ENCODE results near the gene CD37.
A peak's percentile ranks its signal among the peaks of the same experiment; 100 is the strongest.

The CD37 gene

DNA sequence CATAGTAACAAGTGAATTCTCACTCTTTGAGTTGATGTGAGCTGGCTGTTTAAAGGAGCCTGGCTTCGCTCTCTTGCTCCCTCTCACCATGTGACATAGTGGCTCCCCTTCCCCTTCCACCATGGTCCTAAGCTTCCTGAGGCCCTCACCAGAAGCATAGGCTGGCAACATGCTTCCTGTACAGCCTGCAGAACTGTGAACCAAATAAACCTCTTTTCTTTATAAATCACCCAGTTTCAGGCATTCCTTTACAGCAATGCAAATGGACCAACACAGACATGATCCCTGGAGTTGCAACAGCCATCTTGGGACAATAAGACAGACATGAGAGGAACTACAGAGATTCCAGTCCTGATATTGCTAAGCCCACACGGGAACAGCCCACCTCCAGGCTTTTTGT, 14.4 kb downstream of the CD37 start:
- H3K27me3 Mint-ChIP-seq (ENCODE audit: low read depth) = no peaks in the 10 kb centered on the region
- peaks cover 92% of the 10 kb centered on the region for H3K36me3 Mint-ChIP-seq (ENCODE audit: low read depth)
- H3K4me3 Mint-ChIP-seq = no peak overlapping the region
- H3K9me3 Mint-ChIP-seq = no peaks in the 10 kb centered on the region
- no peak overlapping the region for H3K27ac Mint-ChIP-seq
- TF ChIP-seq, protein P1, sequence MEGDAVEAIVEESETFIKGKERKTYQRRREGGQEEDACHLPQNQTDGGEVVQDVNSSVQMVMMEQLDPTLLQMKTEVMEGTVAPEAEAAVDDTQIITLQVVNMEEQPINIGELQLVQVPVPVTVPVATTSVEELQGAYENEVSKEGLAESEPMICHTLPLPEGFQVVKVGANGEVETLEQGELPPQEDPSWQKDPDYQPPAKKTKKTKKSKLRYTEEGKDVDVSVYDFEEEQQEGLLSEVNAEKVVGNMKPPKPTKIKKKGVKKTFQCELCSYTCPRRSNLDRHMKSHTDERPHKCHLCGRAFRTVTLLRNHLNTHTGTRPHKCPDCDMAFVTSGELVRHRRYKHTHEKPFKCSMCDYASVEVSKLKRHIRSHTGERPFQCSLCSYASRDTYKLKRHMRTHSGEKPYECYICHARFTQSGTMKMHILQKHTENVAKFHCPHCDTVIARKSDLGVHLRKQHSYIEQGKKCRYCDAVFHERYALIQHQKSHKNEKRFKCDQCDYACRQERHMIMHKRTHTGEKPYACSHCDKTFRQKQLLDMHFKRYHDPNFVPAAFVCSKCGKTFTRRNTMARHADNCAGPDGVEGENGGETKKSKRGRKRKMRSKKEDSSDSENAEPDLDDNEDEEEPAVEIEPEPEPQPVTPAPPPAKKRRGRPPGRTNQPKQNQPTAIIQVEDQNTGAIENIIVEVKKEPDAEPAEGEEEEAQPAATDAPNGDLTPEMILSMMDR (IDR thresholded peaks at IDR 0.05; ENCODE audit: unreplicated experiment in 3 of 3) = no peak
- peaks cover 4% of the 10 kb centered on the region for H3K4me1 Mint-ChIP-seq

- TF ChIP-seq, protein P1 (IDR thresholded peaks at IDR 0.05; ENCODE audit: unreplicated experiment in 3 of 3) = no peak
- H3K4me3 Mint-ChIP-seq = peak overlapping the region; percentile 65 to 78 (median 72)
Observed at GRCh38 chr19:49355909-49356353, 20.7 kb downstream of the CD37 start.

DNA sequence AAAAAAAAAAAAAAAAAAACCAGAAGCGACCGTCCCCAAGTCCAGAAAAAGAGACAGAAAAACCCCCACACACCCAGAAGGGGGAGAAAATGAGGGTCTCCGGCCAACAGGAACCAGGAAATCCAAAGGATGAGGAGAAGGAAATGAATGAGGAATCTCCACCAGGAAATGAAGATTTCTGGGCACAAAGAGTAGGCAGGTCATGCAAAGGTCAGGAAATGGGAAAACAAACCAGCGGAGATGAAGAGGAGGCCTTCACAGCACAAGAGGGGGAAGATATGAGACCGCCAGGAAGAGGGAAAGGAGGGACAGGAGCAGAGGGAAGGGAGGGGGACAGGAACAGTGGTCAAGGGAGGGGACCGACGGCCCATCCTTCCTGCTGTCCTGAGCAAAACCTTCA, 21.2 kb downstream of the CD37 start:
- Mint-ChIP-seq H3K4me3 (peak overlapping the region; percentile 65 to 78 (median 72)), H3K27me3 (ENCODE audit: low read depth) (peaks cover 3% of the 10 kb centered on the region), H3K36me3 (ENCODE audit: low read depth) (peaks cover 76% of the 10 kb centered on the region), H3K9me3 (no peaks in the 10 kb centered on the region), H3K27ac (peak overlapping the region; percentile 78 to 91 (median 89)), H3K4me1 (peaks cover 23% of the 10 kb centered on the region)
- TF ChIP-seq, protein P1 (IDR thresholded peaks at IDR 0.05; ENCODE audit: unreplicated experiment in 3 of 3) = no peak

More at GRCh38 chr19:49355909-49356353, 20.7 kb downstream of the CD37 start:
- Mint-ChIP-seq H3K36me3 (ENCODE audit: low read depth) (peaks cover 80% of the 10 kb centered on the region), H3K4me1 (peaks cover 23% of the 10 kb centered on the region), H3K27ac (peak overlapping the region; percentile 78 to 91 (median 89)), H3K9me3 (no peaks in the 10 kb centered on the region), H3K27me3 (ENCODE audit: low read depth) (no peaks in the 10 kb centered on the region)

DNA sequence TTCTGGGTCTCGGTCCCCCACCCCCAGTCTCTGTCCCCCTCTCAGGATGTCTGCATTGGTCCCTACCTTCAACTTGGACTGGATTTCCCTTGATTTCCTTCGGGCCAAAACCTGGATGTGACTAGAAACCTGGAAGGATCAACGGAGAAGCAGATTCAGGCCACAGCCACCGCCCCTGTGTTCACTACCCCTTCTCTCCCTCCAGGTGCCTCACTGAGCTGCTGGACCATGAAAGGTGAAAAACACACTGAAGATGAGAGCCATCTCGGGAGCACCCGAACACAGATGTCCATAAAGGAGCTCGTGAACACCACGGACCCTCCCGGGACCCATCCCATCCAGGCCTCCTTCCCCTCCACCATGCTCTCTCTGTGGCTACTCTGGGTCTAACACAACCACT, 22.0 kb downstream of the CD37 start:
- Mint-ChIP-seq H3K27ac (peak overlapping the region; percentile 37 to 91 (median 78)), H3K9me3 (no peaks in the 10 kb centered on the region), H3K4me3 (peak overlapping the region; percentile 32 to 67 (median 59)), H3K27me3 (ENCODE audit: low read depth) (peaks cover 3% of the 10 kb centered on the region), H3K4me1 (peaks cover 23% of the 10 kb centered on the region), H3K36me3 (ENCODE audit: low read depth) (peaks cover 69% of the 10 kb centered on the region)
- TF ChIP-seq, protein P1 (IDR thresholded peaks at IDR 0.05; ENCODE audit: unreplicated experiment in 3 of 3) = no peak

GRCh38 chr19:49359851-49360820, 24.9 kb downstream of the CD37 start:
- H3K9me3 Mint-ChIP-seq = no peaks in the 10 kb centered on the region
- H3K36me3 Mint-ChIP-seq (ENCODE audit: low read depth) = peaks cover 43% of the 10 kb centered on the region
- peak overlapping the region; percentile 14 to 77 (median 67) for H3K4me3 Mint-ChIP-seq
- peak overlapping the region in 1 of 3 experiments; percentile 65 for H3K27ac Mint-ChIP-seq
- peaks cover 3% of the 10 kb centered on the region for H3K27me3 Mint-ChIP-seq (ENCODE audit: low read depth)
- H3K4me1 Mint-ChIP-seq = peaks cover 23% of the 10 kb centered on the region
- TF ChIP-seq, protein P1 (IDR thresholded peaks at IDR 0.05; ENCODE audit: unreplicated experiment in 3 of 3) = no peak

Data from nephron (organoid).